ENCODE data around the gene SELPLG.
"Not testable (repeated sequence)": the region's sequence is repeated elsewhere in the genome, so short reads cannot be mapped to it uniquely, and the experiment has no call there.

- TF ChIP-seq CTCF (IDR thresholded peaks at IDR 0.05 in 4 of 5, conservative IDR thresholded peaks at IDR 0.05 in 1 of 5); POLR2A (IDR thresholded peaks at IDR 0.05): not testable (repeated sequence)
Measured at GRCh38 chr12:108574276-108574675, 59.4 kb downstream of the SELPLG start.
